Measurements from ENCODE around the gene MYCN. TPM values are rescaled to one million over a fixed set of nuclear protein-coding genes. Genes with fewer than 3 reads are reported as not detected.
"Not testable (repeated sequence)": the region's sequence is repeated elsewhere in the genome, so short reads cannot be mapped to it uniquely, and the experiment has no call there.

Gene MYCN
- total RNA-seq, 6 donors from 2014 or later, result 0.20 to 0.67 (median 0.52) TPM; not detected in 3

- Histone ChIP-seq H3K27me3 (peaks cover 0 to 3% (median 1%) of the 10 kb centered on the region in 4 donors), H3K4me1 (peaks cover 18 to 19% (median 19%) of the 10 kb centered on the region in 4 donors), H3K36me3 (no peaks in the 10 kb centered on the region), H3K27ac (no peak overlapping the region), H3K9me3 (no peaks in the 10 kb centered on the region), H3K4me3 (no peak overlapping the region)
- DNase-seq (no peak), ATAC-seq (ENCODE audit: low FRiP score in 2 of 2) (no peak)
- TF ChIP-seq CTCF (IDR thresholded peaks at IDR 0.05) (no peak), EP300 (IDR thresholded peaks at IDR 0.05) (no peak), POLR2AphosphoS5 (IDR thresholded peaks at IDR 0.05) (no peak), POLR2A (IDR thresholded peaks at IDR 0.05) (no peak)
- WGBS, 2 donors, result 80 to 93% methylated on average over 2 of the region's 2 CpGs
Measured at GRCh38 chr2:15947431-15947830, 7.1 kb downstream of the MYCN start.

- no peak overlapping the region for H3K27ac ChIP-seq
- WGBS, 2 donors, result 89 to 91% methylated on average over 3 of the region's 3 CpGs
- peaks cover 6 to 8% (median 7%) of the 10 kb centered on the region in 4 donors for H3K4me1 ChIP-seq
- H3K9me3 ChIP-seq, result no peaks in the 10 kb centered on the region
- no peak overlapping the region for H3K4me3 ChIP-seq
- TF ChIP-seq POLR2A (IDR thresholded peaks at IDR 0.05) (no peak), EP300 (IDR thresholded peaks at IDR 0.05) (no peak), CTCF (IDR thresholded peaks at IDR 0.05) (no peak), POLR2AphosphoS5 (IDR thresholded peaks at IDR 0.05) (no peak)
- no peaks in the 10 kb centered on the region for H3K36me3 ChIP-seq
- ATAC-seq (ENCODE audit: low FRiP score in 2 of 2) (no peak), DNase-seq (no peak)
- no peaks in the 10 kb centered on the region for H3K27me3 ChIP-seq
Measured at GRCh38 chr2:15948704-15948957, 8.3 kb downstream of the MYCN start.

GRCh38 chr2:15949126-15949525, 8.8 kb downstream of the MYCN start:
- no peak for ATAC-seq (ENCODE audit: low FRiP score in 2 of 2)
- H3K36me3 ChIP-seq, result no peaks in the 10 kb centered on the region
- no peaks in the 10 kb centered on the region for H3K9me3 ChIP-seq
- no peak for DNase-seq
- H3K4me3 ChIP-seq, result no peak overlapping the region
- no peak overlapping the region for H3K27ac ChIP-seq
- 87 to 90% methylated on average over 6 of the region's 6 CpGs for WGBS, 2 donors
- no peaks in the 10 kb centered on the region for H3K27me3 ChIP-seq
- peaks cover 1 to 3% (median 2%) of the 10 kb centered on the region in 4 donors for H3K4me1 ChIP-seq
- TF ChIP-seq CTCF (IDR thresholded peaks at IDR 0.05) (no peak), EP300 (IDR thresholded peaks at IDR 0.05) (no peak), POLR2A (IDR thresholded peaks at IDR 0.05) (no peak), POLR2AphosphoS5 (IDR thresholded peaks at IDR 0.05) (no peak)

GRCh38 chr2:15949551-15949950, 9.2 kb downstream of the MYCN start:
- Histone ChIP-seq H3K36me3 (no peaks in the 10 kb centered on the region), H3K27ac (no peak overlapping the region), H3K9me3 (no peaks in the 10 kb centered on the region), H3K4me3 (no peak overlapping the region), H3K27me3 (no peaks in the 10 kb centered on the region), H3K4me1 (no peaks in the 10 kb centered on the region)
- DNase-seq (no peak), ATAC-seq (ENCODE audit: low FRiP score in 2 of 2) (no peak)
- TF ChIP-seq POLR2AphosphoS5 (IDR thresholded peaks at IDR 0.05), result no peak
- no peak for TF ChIP-seq POLR2A (IDR thresholded peaks at IDR 0.05)
- TF ChIP-seq EP300 (IDR thresholded peaks at IDR 0.05), result no peak
- TF ChIP-seq CTCF (IDR thresholded peaks at IDR 0.05), result no peak
- 95 to 96% methylated on average over 5 of the region's 5 CpGs for WGBS, 2 donors

GRCh38 chr2:15950088-15950952, 10.0 kb downstream of the MYCN start:
- TF ChIP-seq CTCF (IDR thresholded peaks at IDR 0.05), result no peak
- TF ChIP-seq POLR2A (IDR thresholded peaks at IDR 0.05), result no peak
- Histone ChIP-seq H3K4me3 (no peak overlapping the region), H3K9me3 (no peaks in the 10 kb centered on the region), H3K4me1 (no peaks in the 10 kb centered on the region), H3K27ac (no peak overlapping the region), H3K27me3 (no peaks in the 10 kb centered on the region), H3K36me3 (no peaks in the 10 kb centered on the region)
- ATAC-seq (ENCODE audit: low FRiP score in 2 of 2), result no peak
- DNase-seq, result no peak
- WGBS, 2 donors, result 92 to 95% methylated on average over 5 of the region's 5 CpGs

GRCh38 chr2:15951936-15952335, 11.6 kb downstream of the MYCN start:
- H3K27ac ChIP-seq; H3K27me3 ChIP-seq; H3K9me3 ChIP-seq; DNase-seq; ATAC-seq (ENCODE audit: low FRiP score in 2 of 2); H3K36me3 ChIP-seq; H3K4me3 ChIP-seq; H3K4me1 ChIP-seq: not testable (repeated sequence)
- WGBS, 2 donors, result 94 to 98% methylated on average over 11 of the region's 11 CpGs
